HG03575 (cell line): Measurements from ENCODE around the gene RORB.
"Not testable (repeated sequence)": the region's sequence is repeated elsewhere in the genome, so short reads cannot be mapped to it uniquely, and the experiment has no call there.

Experiments used
- ATAC-seq: cut with Tn5 transposase; IDR thresholded peaks from one replicate; pipeline ENCODE4 v1.9.1; 2021; ENCODE audit not compliant: unreplicated experiment, insufficient number of reproducible peaks, low FRiP score; ENCODE audit errors: extremely low read depth

RORB gene

GRCh38 chr9:74503666-74504065, 6.5 kb downstream of the RORB start:
- ATAC-seq: no peak

GRCh38 chr9:74511333-74511732, 14.2 kb downstream of the RORB start:
- no peak for ATAC-seq

- ATAC-seq: no peak
These were observed 15.3 kb downstream of the RORB start for GRCh38 chr9:74512416-74512815.

DNA sequence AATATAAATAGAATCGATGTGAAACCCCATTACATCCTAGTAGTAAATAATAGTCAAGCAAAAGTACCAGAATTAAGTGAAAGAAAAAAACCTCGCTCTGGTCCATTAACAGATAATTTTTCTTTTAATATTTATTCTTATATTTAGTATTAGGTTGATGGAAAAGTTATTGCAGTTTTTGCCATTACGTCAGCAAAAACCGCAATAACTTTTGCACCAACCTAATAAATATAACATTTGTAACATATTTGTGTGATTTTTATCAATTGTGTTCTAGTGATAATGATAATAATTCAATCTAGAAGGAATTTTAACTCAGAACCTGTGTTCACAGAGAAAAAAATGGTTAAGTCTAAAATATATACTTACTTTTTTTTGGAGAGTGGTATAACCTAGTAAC, 16.1 kb downstream of the RORB start:
- ATAC-seq: no peak

GRCh38 chr9:74517188-74517587, 20.1 kb downstream of the RORB start:
- no peak for ATAC-seq

- ATAC-seq: no peak
These were observed 22.3 kb downstream of the RORB start for GRCh38 chr9:74519419-74519818.

GRCh38 chr9:74521009-74521408, 23.9 kb downstream of the RORB start:
- ATAC-seq: no peak

DNA sequence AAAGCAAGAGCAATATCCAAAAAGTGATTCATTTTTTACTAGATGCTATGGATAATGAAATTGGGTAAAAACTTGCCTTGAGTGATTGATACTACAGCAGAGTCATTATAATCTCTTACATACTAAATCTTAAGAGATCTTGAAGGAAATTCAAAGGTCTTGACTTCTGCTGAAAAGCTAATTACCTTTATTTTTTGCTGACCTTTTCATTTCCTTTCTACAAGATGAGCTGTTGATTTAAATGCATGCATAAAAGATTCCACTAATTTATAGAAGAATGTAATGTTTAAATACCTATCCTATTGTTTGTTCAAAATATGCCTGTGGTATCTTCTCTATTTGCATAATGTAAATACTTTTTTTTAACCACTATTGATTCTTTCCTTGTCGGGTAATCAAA, 27.2 kb downstream of the RORB start:
- ATAC-seq: no peak

DNA sequence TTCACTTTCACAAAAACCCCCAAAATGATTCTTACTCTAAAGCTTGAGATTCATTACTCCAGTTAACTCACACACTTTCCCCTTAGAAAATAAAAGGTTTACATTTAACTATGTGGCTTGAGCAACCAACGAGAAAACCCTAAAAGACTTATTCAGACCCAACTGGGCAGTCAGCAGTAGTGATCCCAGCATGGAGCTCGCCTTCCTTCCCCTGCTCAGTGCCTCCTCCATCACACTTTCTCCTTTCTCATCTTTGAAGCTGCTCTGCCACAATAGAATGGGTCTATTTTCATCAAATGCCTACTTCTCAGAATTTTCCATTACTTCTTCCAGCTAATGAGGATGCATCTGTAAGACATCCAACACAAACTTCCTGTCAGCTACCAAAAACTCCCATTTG, 29.1 kb downstream of the RORB start:
- ATAC-seq: no peak

- no peak for ATAC-seq
These were observed 30.6 kb downstream of the RORB start for GRCh38 chr9:74527718-74528117.

DNA sequence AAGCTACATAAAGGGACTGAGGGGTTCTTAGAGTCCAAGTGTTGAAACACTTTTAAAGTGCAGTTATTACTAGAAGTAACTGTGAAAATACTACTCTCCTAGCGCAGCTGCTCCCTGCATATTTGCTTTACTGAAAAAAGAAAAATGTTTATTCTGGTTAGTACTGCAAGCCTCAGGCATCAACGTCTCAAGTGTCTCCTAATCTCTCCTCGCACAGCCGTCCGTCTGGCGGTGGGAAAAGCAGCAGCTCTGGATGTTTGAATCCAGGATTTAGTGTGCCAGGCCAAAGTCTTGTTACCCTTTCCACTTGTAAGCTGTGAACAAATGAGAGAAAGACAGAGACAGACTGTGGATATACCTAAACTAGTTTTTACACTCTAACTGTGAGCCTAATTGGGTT, 31.1 kb downstream of the RORB start:
- no peak for ATAC-seq

GRCh38 chr9:74530458-74530857, 33.3 kb downstream of the RORB start:
- ATAC-seq: not testable (repeated sequence)

GRCh38 chr9:74533253-74533652, 36.1 kb downstream of the RORB start:
- ATAC-seq: no peak

- ATAC-seq: no peak
These were observed 37.7 kb downstream of the RORB start for GRCh38 chr9:74534841-74535240.

- no peak for ATAC-seq
These were observed 46.0 kb downstream of the RORB start for GRCh38 chr9:74543145-74543544.

- no peak for ATAC-seq
These were observed 54.1 kb downstream of the RORB start for GRCh38 chr9:74551266-74551665.

DNA sequence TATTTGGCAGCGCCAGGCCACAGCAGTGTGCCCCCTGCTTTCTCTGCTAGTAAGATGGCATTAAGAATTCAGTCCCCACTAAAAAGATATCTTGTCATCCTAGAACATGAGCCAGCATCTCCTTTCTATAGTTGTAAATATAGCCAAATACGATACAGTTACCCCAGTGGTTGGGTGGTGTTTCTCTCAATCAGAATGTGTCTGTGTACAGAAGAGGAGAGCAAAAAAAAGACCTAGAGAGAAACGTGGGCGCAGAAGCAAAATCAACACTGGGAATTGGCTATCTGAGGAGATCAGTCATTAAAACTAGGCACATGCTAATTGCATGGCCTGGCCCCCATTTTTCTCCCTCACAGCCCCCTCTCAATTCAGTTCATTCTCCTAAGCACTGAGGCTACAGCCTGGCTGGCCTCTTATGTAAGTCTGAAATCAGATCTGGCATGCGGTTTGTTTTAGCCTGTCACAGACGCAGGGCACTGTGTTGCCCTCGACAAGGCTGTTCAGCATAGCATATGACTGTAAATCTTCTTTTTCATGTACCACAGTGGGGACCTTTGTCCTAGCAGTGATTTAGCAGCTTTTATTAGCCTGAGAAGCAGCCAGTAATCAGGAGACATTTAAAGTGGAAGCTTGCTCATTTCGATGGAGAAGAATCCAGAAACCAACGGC, 57.8 kb downstream of the RORB start:
- no peak for ATAC-seq

DNA sequence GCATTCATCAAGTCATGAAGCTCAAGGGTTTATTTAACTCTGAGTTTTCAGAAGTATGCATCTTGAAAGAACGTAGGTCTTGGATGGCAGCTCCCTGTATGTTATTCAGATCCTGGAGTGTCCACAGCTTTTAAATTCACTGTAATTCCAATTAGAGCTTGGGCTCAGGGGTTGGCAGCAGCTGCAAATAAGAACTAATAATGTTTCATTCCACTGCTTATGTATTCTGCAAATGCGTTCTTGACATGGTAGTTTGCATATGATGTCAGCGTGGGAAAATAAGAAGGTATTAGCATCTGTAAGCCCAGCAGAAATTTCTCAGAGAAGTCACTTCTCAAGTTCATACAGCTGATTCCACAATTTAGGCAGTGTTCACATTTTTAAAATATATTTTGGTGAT, 58.4 kb downstream of the RORB start:
- no peak for ATAC-seq

DNA sequence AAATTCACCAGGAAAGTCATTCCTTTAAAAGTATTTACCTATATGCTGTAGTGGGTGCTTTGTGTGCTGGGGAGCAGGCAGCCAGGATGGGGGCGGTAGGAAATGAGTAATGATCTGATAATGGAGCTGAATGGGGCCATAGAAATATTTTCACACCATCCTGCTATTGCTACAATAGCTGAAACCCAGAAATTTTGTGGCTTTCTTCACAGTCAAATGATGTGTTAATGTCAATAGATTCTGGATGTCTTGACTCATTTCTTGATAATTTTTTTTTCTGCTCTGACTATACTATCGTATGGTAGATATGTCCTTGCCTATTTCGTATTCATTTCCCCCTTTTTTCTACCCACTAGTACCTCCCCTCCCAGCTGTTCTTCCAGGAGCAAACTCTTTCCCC, 59.5 kb downstream of the RORB start:
- ATAC-seq: peak; percentile 96

DNA sequence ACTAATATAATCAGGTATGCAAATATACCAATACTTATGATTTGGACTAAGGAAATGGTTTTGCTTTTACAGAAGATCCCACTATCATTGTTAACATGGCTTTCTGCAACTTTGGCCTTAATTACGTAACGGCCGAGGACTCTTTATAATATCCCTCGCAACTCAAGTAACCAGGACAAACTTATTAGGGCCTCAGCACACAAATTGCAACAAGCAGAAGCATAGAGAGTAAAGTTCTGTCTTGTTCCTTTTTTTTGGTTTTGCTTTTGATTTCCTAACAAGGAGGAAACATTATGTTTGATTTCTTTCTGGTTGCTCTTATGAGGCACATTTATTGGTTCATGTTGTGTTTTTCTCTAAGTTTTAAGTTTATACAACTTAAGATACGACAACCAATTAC, 60.4 kb downstream of the RORB start:
- no peak for ATAC-seq

- no peak for ATAC-seq
These were observed 65.5 kb downstream of the RORB start for GRCh38 chr9:74562611-74563010.
